ENCODE measurements around the gene HOXB7. TPM values are rescaled to one million over a fixed set of nuclear protein-coding genes. Genes with fewer than 3 reads are reported as not detected.

Gene HOXB7
- total RNA-seq, 2 donors from 2014 or later, result not detected

DNA sequence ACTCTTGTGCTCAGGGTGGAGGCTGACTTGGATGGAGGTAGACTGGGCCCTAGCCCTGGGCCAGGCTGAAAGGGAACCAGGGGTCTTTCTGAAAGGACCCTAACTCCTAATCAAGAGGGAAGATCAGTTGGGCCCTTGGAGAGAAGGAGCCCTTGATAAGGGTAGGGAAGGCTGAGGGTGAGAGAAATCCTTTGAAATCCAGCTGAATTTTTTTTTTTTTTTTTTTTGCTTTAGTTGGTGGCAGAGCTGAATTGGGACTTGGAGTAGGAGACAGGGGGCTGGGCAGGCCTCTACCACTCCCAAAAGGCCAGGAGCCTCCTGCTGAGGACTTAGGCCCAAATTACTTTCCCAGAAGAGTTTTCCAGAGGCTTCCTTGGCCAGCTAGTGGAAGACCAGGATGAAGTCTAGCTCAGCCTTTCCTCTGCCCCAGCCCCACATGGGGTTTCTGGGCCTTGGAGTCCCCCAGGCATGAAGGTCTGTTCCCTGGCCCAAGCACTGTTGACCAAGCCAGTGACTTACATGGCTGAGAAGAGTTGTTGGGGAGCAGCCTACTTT, 20.1 kb downstream of the HOXB7 start:
- Histone ChIP-seq H3K9me3 (ENCODE audit: control insufficient read depth, low read length) (no peaks in the 10 kb centered on the region), H3K27ac (ENCODE audit: low read depth, low read length) (no peak overlapping the region), H3K27me3 (ENCODE audit: control insufficient read depth, insufficient read depth, low read length, poor library complexity, severe bottlenecking) (peaks cover 100% of the 10 kb centered on the region), H3K9ac (ENCODE audit: extremely low read depth, low read length, poor library complexity, severe bottlenecking) (no peak overlapping the region), H3K4me3 (ENCODE audit: low read length) (no peak overlapping the region), H3K4me1 (ENCODE audit: control insufficient read depth, insufficient read depth, low read length) (no peaks in the 10 kb centered on the region), H3K36me3 (ENCODE audit: control insufficient read depth, insufficient read depth, low read length) (no peaks in the 10 kb centered on the region)
- H3K27ac Mint-ChIP-seq, result no peak overlapping the region
- no peaks in the 10 kb centered on the region for H3K36me3 Mint-ChIP-seq (ENCODE audit: low read depth)
- H3K9me3 Mint-ChIP-seq, result no peaks in the 10 kb centered on the region
- no peak overlapping the region for H3K4me3 Mint-ChIP-seq
- peaks cover 5% of the 10 kb centered on the region for H3K4me1 Mint-ChIP-seq
- TF ChIP-seq CTCF (conservative IDR thresholded peaks at IDR 0.05), result no peak
- peaks cover 100% of the 10 kb centered on the region for H3K27me3 Mint-ChIP-seq (ENCODE audit: insufficient read depth)
- DNase-seq, result no peak

DNA sequence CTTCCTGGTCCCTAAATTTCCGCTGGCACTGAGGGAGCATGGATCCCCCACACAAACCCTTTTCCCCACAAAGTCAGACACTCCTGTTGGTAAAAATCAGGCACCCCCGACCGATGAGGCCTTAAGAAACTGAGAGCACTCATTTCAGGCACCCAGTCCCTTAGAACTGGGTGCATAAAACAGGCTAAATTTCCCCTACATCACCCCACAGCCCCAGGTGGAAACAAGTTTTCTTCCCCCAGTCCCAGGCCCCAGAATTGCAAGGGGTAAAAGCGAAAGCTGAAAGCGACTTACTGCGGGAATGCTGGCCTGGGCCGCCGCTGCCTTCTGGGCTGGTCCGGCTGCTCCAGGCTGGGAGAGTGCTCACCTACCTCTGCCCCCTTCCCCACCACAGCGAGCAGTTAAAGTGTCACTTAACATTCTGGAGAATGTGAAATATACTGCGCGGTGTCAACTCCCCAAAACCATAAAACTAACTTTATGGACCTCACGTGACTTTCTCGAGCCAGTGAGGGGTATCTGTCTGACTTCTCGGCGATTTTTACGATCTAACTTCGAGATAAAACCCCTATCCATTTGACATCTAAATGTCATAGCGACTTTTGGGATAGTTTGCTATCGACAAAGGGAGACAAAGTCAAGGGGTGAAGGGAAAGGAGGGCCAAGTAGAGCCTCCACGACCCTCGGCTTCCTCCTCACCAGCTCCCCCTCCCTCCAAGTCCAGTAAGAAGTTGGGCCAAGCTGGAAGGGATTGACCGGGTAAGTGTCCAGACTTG, 20.8 kb downstream of the HOXB7 start, which contains the start of gene HOXB3:
HOXB3 (minus strand) TSS at position 411 of the 776 bp plus-strand sequence. CDS start 37,767 bp downstream, outside the sequence.
- Mint-ChIP-seq H3K4me1 (peaks cover 9% of the 10 kb centered on the region), H3K9me3 (no peaks in the 10 kb centered on the region), H3K27ac (no peak within 1 kb of the TSS), H3K36me3 (ENCODE audit: low read depth) (no peaks in the 10 kb centered on the region), H3K27me3 (ENCODE audit: insufficient read depth) (peaks cover 100% of the 10 kb centered on the region), H3K4me3 (no peak within 1 kb of the TSS)
- no peak within 1 kb of the TSS for H3K4me3 ChIP-seq (ENCODE audit: low read length)
- no peaks in the 10 kb centered on the region for H3K9me3 ChIP-seq (ENCODE audit: control insufficient read depth, low read length)
- no peaks in the 10 kb centered on the region for H3K36me3 ChIP-seq (ENCODE audit: control insufficient read depth, insufficient read depth, low read length)
- H3K4me1 ChIP-seq (ENCODE audit: control insufficient read depth, insufficient read depth, low read length), result no peaks in the 10 kb centered on the region
- H3K9ac ChIP-seq (ENCODE audit: extremely low read depth, low read length, poor library complexity, severe bottlenecking), result no peak within 1 kb of the TSS
- 19% methylated on average over 12 to 23 of the region's 23 CpGs for WGBS, 2 experiments (ENCODE audit: insufficient coverage in 1 of 2, insufficient read length in 1 of 2)
- peaks cover 100% of the 10 kb centered on the region for H3K27me3 ChIP-seq (ENCODE audit: control insufficient read depth, insufficient read depth, low read length, poor library complexity, severe bottlenecking)
- no peak for TF ChIP-seq CTCF (conservative IDR thresholded peaks at IDR 0.05)
- DNase-seq, result peak; percentile 65
- H3K27ac ChIP-seq (ENCODE audit: low read depth, low read length), result no peak within 1 kb of the TSS

GRCh38 chr17:48589060-48589830, 21.6 kb downstream of the HOXB7 start:
- WGBS, 2 experiments (ENCODE audit: insufficient coverage in 1 of 2, insufficient read length in 1 of 2), result 9 to 10% methylated on average over 5 to 9 of the region's 10 CpGs
- peaks cover 100% of the 10 kb centered on the region for H3K27me3 Mint-ChIP-seq (ENCODE audit: insufficient read depth)
- DNase-seq, result no peak
- Histone ChIP-seq H3K27ac (ENCODE audit: low read depth, low read length) (no peak overlapping the region), H3K27me3 (ENCODE audit: control insufficient read depth, insufficient read depth, low read length, poor library complexity, severe bottlenecking) (peaks cover 100% of the 10 kb centered on the region), H3K9me3 (ENCODE audit: control insufficient read depth, low read length) (no peaks in the 10 kb centered on the region), H3K4me3 (ENCODE audit: low read length) (no peak overlapping the region), H3K36me3 (ENCODE audit: control insufficient read depth, insufficient read depth, low read length) (no peaks in the 10 kb centered on the region), H3K4me1 (ENCODE audit: control insufficient read depth, insufficient read depth, low read length) (no peaks in the 10 kb centered on the region), H3K9ac (ENCODE audit: extremely low read depth, low read length, poor library complexity, severe bottlenecking) (no peak overlapping the region)
- no peak overlapping the region for H3K27ac Mint-ChIP-seq
- H3K9me3 Mint-ChIP-seq, result no peaks in the 10 kb centered on the region
- H3K4me3 Mint-ChIP-seq, result no peak overlapping the region
- TF ChIP-seq CTCF (conservative IDR thresholded peaks at IDR 0.05), result no peak
- no peaks in the 10 kb centered on the region for H3K36me3 Mint-ChIP-seq (ENCODE audit: low read depth)
- H3K4me1 Mint-ChIP-seq, result peaks cover 10% of the 10 kb centered on the region
